HEK293 (cell line): ENCODE results near the gene WDR11.
A peak's percentile ranks its signal among the peaks of the same experiment; 100 is the strongest.

Source experiments
- CTCF ChIP-seq: fragments of 450-650 bp; formaldehyde crosslinking; IDR thresholded peaks from 2 replicates; pipeline ENCODE4 v1.5.1; 2016; ENCODE audit warnings: missing biosample characterization, missing genetic modification characterization
- PATZ1 ChIP-seq: fragments of 450-650 bp; formaldehyde crosslinking; IDR thresholded peaks from 2 replicates; pipeline ENCODE4 v1.5.1; 2016; ENCODE audit warnings: missing biosample characterization, missing genetic modification characterization
- REPIN1 ChIP-seq: fragments of 450-650 bp; formaldehyde crosslinking; IDR thresholded peaks from 2 replicates; pipeline ENCODE4 v1.5.1; 2017; ENCODE audit warnings: missing biosample characterization, missing genetic modification characterization, low read depth
- ZNF174 ChIP-seq: fragments of 450-650 bp; formaldehyde crosslinking; IDR thresholded peaks from 2 replicates; pipeline ENCODE4 v1.5.0; 2017; ENCODE audit warnings: missing biosample characterization, mild to moderate bottlenecking, missing genetic modification characterization
- ZNF350 ChIP-seq: fragments of 450-650 bp; formaldehyde crosslinking; IDR thresholded peaks from 2 replicates; pipeline ENCODE4 v1.5.0; 2017; ENCODE audit warnings: missing biosample characterization, mild to moderate bottlenecking, missing genetic modification characterization
- ZNF561 ChIP-seq: fragments of 450-650 bp; IDR thresholded peaks from 2 replicates; pipeline ENCODE4 v1.5.1; 2018; ENCODE audit warnings: missing biosample characterization, missing genetic modification characterization, borderline replicate concordance

- TF ChIP-seq REPIN1 (tag by site-specific recombination), result no peak
- TF ChIP-seq ZNF174 (tag by site-specific recombination), result no peak
- TF ChIP-seq CTCF (tag by site-specific recombination), result peak; percentile 93
- no peak for TF ChIP-seq PATZ1
- no peak for TF ChIP-seq ZNF561 (tag by site-specific recombination)
- TF ChIP-seq ZNF350, result no peak
Observed at GRCh38 chr10:120948889-120949608, 97.9 kb downstream of the WDR11 start.
